GM23338 (cell line): ENCODE measurements around the gene PLAAT2. TPM values are rescaled to one million over a fixed set of nuclear protein-coding genes. Genes with fewer than 3 reads are reported as not detected.
"Not testable (repeated sequence)": the region's sequence is repeated elsewhere in the genome, so short reads cannot be mapped to it uniquely, and the experiment has no call there.

Experiments
- ATAC-seq: fragments of 200-7000 bp; cut with Tn5 transposase; 3 replicates; pipeline ENCODE4 v1.9.1; 2020
- DNase-seq: peaks from one replicate; pipeline ENCODE4 v3.0.0-alpha.2; 2015; ENCODE audit warnings: low spot score
- H2AFZ ChIP-seq: fragments of 200-600 bp; sonication (generic); 2 replicates; pipeline ENCODE4 v1.8.0; 2016; ENCODE audit warnings: antibody characterized with exemption, mild to moderate bottlenecking, moderate library complexity
- H3F3A ChIP-seq: fragments of 200-600 bp; sonication (generic); replicated peaks from 2 replicates; pipeline ENCODE4 v1.8.0; 2017; ENCODE audit warnings: antibody characterized with exemption, mixed run types, low read depth
- H3K27ac ChIP-seq: fragments of 200-600 bp; sonication (generic); 2 replicates; pipeline ENCODE4 v1.6.1; 2016; ENCODE audit warnings: low read depth
- H3K27me3 ChIP-seq: fragments of 200-600 bp; sonication (generic); 2 replicates; pipeline ENCODE4 v1.8.0; 2016; ENCODE audit warnings: mild to moderate bottlenecking, mixed run types, moderate library complexity; ENCODE audit not compliant: insufficient read depth
- H3K36me3 ChIP-seq: fragments of 200-600 bp; sonication (generic); 2 replicates; pipeline ENCODE4 v1.8.0; 2016; ENCODE audit warnings: mild to moderate bottlenecking; ENCODE audit not compliant: insufficient read depth
- H3K4me1 ChIP-seq: fragments of 200-600 bp; sonication (generic); 2 replicates; pipeline ENCODE4 v1.8.0; 2016; ENCODE audit warnings: mild to moderate bottlenecking, moderate library complexity; ENCODE audit not compliant: insufficient read depth
- H3K4me2 ChIP-seq: fragments of 200-600 bp; sonication (generic); 2 replicates; pipeline ENCODE4 v1.7.1; 2017; ENCODE audit warnings: mixed run types
- H3K4me3 ChIP-seq: fragments of 200-600 bp; sonication (generic); 2 replicates; pipeline ENCODE4 v1.6.1; 2016; ENCODE audit warnings: mixed run types
- H3K79me2 ChIP-seq: fragments of 200-600 bp; sonication (generic); replicated peaks from 2 replicates; pipeline ENCODE4 v1.8.0; 2017; ENCODE audit warnings: mild to moderate bottlenecking; ENCODE audit not compliant: insufficient read depth
- H3K9me2 ChIP-seq: fragments of 200-600 bp; sonication (generic); 2 replicates; pipeline ENCODE4 v1.8.0; 2017; ENCODE audit not compliant: insufficient read depth
- H4K20me1 ChIP-seq: fragments of 200-600 bp; sonication (generic); replicated peaks from 2 replicates; pipeline ENCODE4 v1.8.0; 2017; ENCODE audit warnings: mild to moderate bottlenecking; ENCODE audit not compliant: insufficient read depth
- H3K27ac Mint-ChIP-seq: 2 replicates; pipeline ENCODE4 v1.8.0; 2020; ENCODE audit warnings: inconsistent platforms, mild to moderate bottlenecking, moderate library complexity, mixed read lengths
- H3K27me3 Mint-ChIP-seq: 3 replicates; pipeline ENCODE4 v1.8.0; 2022; ENCODE audit warnings: low read depth, mild to moderate bottlenecking, moderate library complexity, mixed read lengths, inconsistent platforms; ENCODE audit not compliant: insufficient read depth, poor library complexity
- H3K36me3 Mint-ChIP-seq: 3 replicates; pipeline ENCODE4 v1.8.0; 2021; ENCODE audit warnings: low read depth, mild to moderate bottlenecking, inconsistent platforms, moderate library complexity, mixed read lengths
- H3K4me1 Mint-ChIP-seq: 3 replicates; pipeline ENCODE4 v1.8.0; 2020; ENCODE audit warnings: mild to moderate bottlenecking, inconsistent platforms, mixed read lengths
- H3K4me3 Mint-ChIP-seq: 3 replicates; pipeline ENCODE4 v1.8.0; 2021; ENCODE audit warnings: moderate library complexity, mild to moderate bottlenecking, inconsistent platforms, mixed read lengths
- H3K9me3 Mint-ChIP-seq: 3 replicates; pipeline ENCODE4 v1.8.0; 2020; ENCODE audit warnings: moderate library complexity, mild to moderate bottlenecking, inconsistent platforms, mixed read lengths
- CREB1 ChIP-seq: fragments of 250-450 bp; sonication (Bioruptor Pico); IDR thresholded peaks from 2 replicates; pipeline ENCODE4 v1.5.0; 2020; ENCODE audit warnings: low read depth, mild to moderate bottlenecking, moderate library complexity
- EZH2 ChIP-seq: fragments of 200-600 bp; sonication (generic); IDR thresholded peaks from one replicate; pipeline ENCODE4 v1.8.0; 2017; ENCODE audit warnings: antibody characterized with exemption, mild to moderate bottlenecking, low read depth; ENCODE audit not compliant: unreplicated experiment
- EZH2phosphoT487 ChIP-seq: fragments of 200-600 bp; sonication (generic); IDR thresholded peaks from one replicate; pipeline ENCODE4 v1.8.1; 2018; ENCODE audit warnings: antibody characterized with exemption; ENCODE audit not compliant: unreplicated experiment
- REST ChIP-seq: IDR thresholded peaks from one replicate; pipeline ENCODE4 v1.6.1; 2018; ENCODE audit warnings: antibody characterized with exemption; ENCODE audit not compliant: unreplicated experiment
- STAT1 ChIP-seq: IDR thresholded peaks from one replicate; pipeline ENCODE4 v1.6.1; 2016; ENCODE audit warnings: antibody characterized with exemption; ENCODE audit not compliant: unreplicated experiment
- ZNF114 ChIP-seq: fragments of 250-450 bp; sonication (Bioruptor Pico); IDR thresholded peaks from 2 replicates; pipeline ENCODE4 v1.5.0; 2020; ENCODE audit warnings: mild to moderate bottlenecking, moderate library complexity
- ZNF462 ChIP-seq: fragments of 250-450 bp; sonication (Bioruptor Pico); IDR thresholded peaks from 2 replicates; pipeline ENCODE4 v1.5.0; 2020; ENCODE audit warnings: mild to moderate bottlenecking, moderate library complexity
- polyA plus RNA-seq: library from polyadenylated mRNA; unstranded; fragments of >200 nt; fragmentation: Nextera tagmentation; extraction: Ambion mirVana; gene quantifications from 2 replicates; pipeline ENCODE4 v1.2.1, GENCODE V29; 2016
- total RNA-seq: library from RNA; depleted of rRNA; stranded (reverse); fragments of >200 nt; shearing (Covaris generic); gene quantifications from 2 replicates; pipeline ENCODE4 v1.2.3, GENCODE V29; 2014

The PLAAT2 gene
- total and polyA plus RNA-seq, 2 experiments from 2014 or later: 0.66 to 0.78 TPM

- not testable (repeated sequence) for H3K27ac ChIP-seq, H3K9me3 Mint-ChIP-seq, H3K27me3 ChIP-seq, H3K4me3 ChIP-seq, H3K36me3 ChIP-seq, H3K27me3 Mint-ChIP-seq, H3K27ac Mint-ChIP-seq, H3K4me1 Mint-ChIP-seq, H2AFZ ChIP-seq, ATAC-seq, H3K4me2 ChIP-seq, H3F3A ChIP-seq, H3K9me2 ChIP-seq, H4K20me1 ChIP-seq, DNase-seq, H3K4me3 Mint-ChIP-seq
- Histone ChIP-seq H3K4me1 (peaks cover 10% of the 10 kb centered on the region), H3K79me2 (peaks cover 95% of the 10 kb centered on the region)
- peaks cover 14% of the 10 kb centered on the region for H3K36me3 Mint-ChIP-seq
Observed at GRCh38 chr11:63602290-63603179, 39.4 kb upstream of the PLAAT2 start.

- no peak overlapping the region for H3K27ac Mint-ChIP-seq
- DNase-seq (no peak), ATAC-seq (no peak)
- H3K4me1 Mint-ChIP-seq: no peaks in the 10 kb centered on the region; the same call in 2 of the 3 replicates
- H3K27ac ChIP-seq: no peak overlapping the region
- peaks cover 7% of the 10 kb centered on the region; the same call in 1 of the 2 replicates for H3K36me3 ChIP-seq
- no peaks in the 10 kb centered on the region; the same call in 1 of the 2 replicates for H4K20me1 ChIP-seq
- peaks cover 69% of the 10 kb centered on the region for H3K79me2 ChIP-seq
- H3K9me2 ChIP-seq: no peaks in the 10 kb centered on the region
- no peaks in the 10 kb centered on the region for H3K27me3 ChIP-seq
- H3K27me3 Mint-ChIP-seq: peaks cover 2% of the 10 kb centered on the region
- H3K4me1 ChIP-seq: peaks cover 10% of the 10 kb centered on the region
- H2AFZ ChIP-seq: no peak overlapping the region
- no peaks in the 10 kb centered on the region for H3F3A ChIP-seq
- H3K4me3 ChIP-seq: no peak overlapping the region
- no peak overlapping the region for H3K4me2 ChIP-seq
- H3K4me3 Mint-ChIP-seq: no peak overlapping the region
- peaks cover 18% of the 10 kb centered on the region for H3K9me3 Mint-ChIP-seq
- peaks cover 40% of the 10 kb centered on the region for H3K36me3 Mint-ChIP-seq
- TF ChIP-seq REST: no peak
- no peak for TF ChIP-seq EZH2phosphoT487
- TF ChIP-seq STAT1: no peak
- no peak for TF ChIP-seq ZNF114 (CRISPR knock-in tag)
- no peak for TF ChIP-seq EZH2
- TF ChIP-seq CREB1 (CRISPR knock-in tag): no peak
- no peak for TF ChIP-seq ZNF462 (CRISPR knock-in tag)
Observed at GRCh38 chr11:63599211-63600122, 36.3 kb upstream of the PLAAT2 start.
